Measurements from ENCODE around the gene NACA.

Gene NACA

GRCh38 chr12:56694161-56694560 is 30.9 kb downstream of the NACA start:
- no peak for TF ChIP-seq CTCF (IDR thresholded peaks at IDR 0.05; ENCODE audit: insufficient read depth, low read length, poor library complexity, severe bottlenecking)
- no peaks in the 10 kb centered on the region for H3K27me3 ChIP-seq (replicated peaks; ENCODE audit: control insufficient read depth, insufficient read depth, low read length)
- no peak for DNase-seq (ENCODE audit: extremely low read depth, insufficient read length)
- no peak overlapping the region for H3K4me3 ChIP-seq (replicated peaks; ENCODE audit: low read depth, low read length)
- H3K36me3 ChIP-seq (ENCODE audit: control insufficient read depth, insufficient read depth, low read length), result no peaks in the 10 kb centered on the region

- no peak for DNase-seq (ENCODE audit: extremely low read depth, insufficient read length)
- Histone ChIP-seq H3K36me3 (ENCODE audit: control insufficient read depth, insufficient read depth, low read length) (no peaks in the 10 kb centered on the region), H3K4me3 (replicated peaks; ENCODE audit: low read depth, low read length) (peak overlapping the region; percentile 64), H3K27me3 (replicated peaks; ENCODE audit: control insufficient read depth, insufficient read depth, low read length) (no peaks in the 10 kb centered on the region)
- TF ChIP-seq CTCF (IDR thresholded peaks at IDR 0.05; ENCODE audit: insufficient read depth, low read length, poor library complexity, severe bottlenecking), result no peak
Observed at GRCh38 chr12:56688846-56689109, 36.3 kb downstream of the NACA start.

- Histone ChIP-seq H3K4me3 (replicated peaks; ENCODE audit: low read depth, low read length) (peak within 1 kb of the TSS; percentile 100), H3K36me3 (ENCODE audit: control insufficient read depth, insufficient read depth, low read length) (no peaks in the 10 kb centered on the region), H3K27me3 (replicated peaks; ENCODE audit: control insufficient read depth, insufficient read depth, low read length) (no peaks in the 10 kb centered on the region)
- peak; percentile 99 for DNase-seq (ENCODE audit: extremely low read depth, insufficient read length)
- no peak for TF ChIP-seq CTCF (IDR thresholded peaks at IDR 0.05; ENCODE audit: insufficient read depth, low read length, poor library complexity, severe bottlenecking)
Observed at GRCh38 chr12:56688129-56688845, 36.8 kb downstream of the NACA start, which contains the start of gene PTGES3. Gene PTGES3 (minus strand): TSS chr12:56688284. CDS start chr12:56687999, 285 bp downstream.

GRCh38 chr12:56687223-56688128 is 37.6 kb downstream of the NACA start:
- H3K27me3 ChIP-seq (replicated peaks; ENCODE audit: control insufficient read depth, insufficient read depth, low read length), result no peaks in the 10 kb centered on the region
- DNase-seq (ENCODE audit: extremely low read depth, insufficient read length), result peak; percentile 77
- H3K4me3 ChIP-seq (replicated peaks; ENCODE audit: low read depth, low read length), result peak overlapping the region; percentile 100
- no peak for TF ChIP-seq CTCF (IDR thresholded peaks at IDR 0.05; ENCODE audit: insufficient read depth, low read length, poor library complexity, severe bottlenecking)
- H3K36me3 ChIP-seq (ENCODE audit: control insufficient read depth, insufficient read depth, low read length), result no peaks in the 10 kb centered on the region; the same call in 1 of the 2 replicates

GRCh38 chr12:56684745-56685359 is 40.2 kb downstream of the NACA start:
- no peak for TF ChIP-seq CTCF (IDR thresholded peaks at IDR 0.05; ENCODE audit: insufficient read depth, low read length, poor library complexity, severe bottlenecking)
- DNase-seq (ENCODE audit: extremely low read depth, insufficient read length), result peak; percentile 38
- Histone ChIP-seq H3K4me3 (replicated peaks; ENCODE audit: low read depth, low read length) (peak overlapping the region; percentile 100), H3K36me3 (ENCODE audit: control insufficient read depth, insufficient read depth, low read length) (peaks cover 6% of the 10 kb centered on the region), H3K27me3 (replicated peaks; ENCODE audit: control insufficient read depth, insufficient read depth, low read length) (no peaks in the 10 kb centered on the region)

Measured in GM06990 (cell line).